GM12865 (cell line): ENCODE measurements around the gene DENND6B.
"Not testable (repeated sequence)": the region's sequence is repeated elsewhere in the genome, so short reads cannot be mapped to it uniquely, and the experiment has no call there.

Source experiments
- DNase-seq: peaks from one replicate; pipeline ENCODE4 v3.0.0; 2010; ENCODE audit warnings: low read depth
- H3K4me3 ChIP-seq: 2 replicates; pipeline ENCODE4 v1.5.1; 2011; ENCODE audit warnings: mild to moderate bottlenecking, low read depth, low read length, control low read depth
- CTCF ChIP-seq: IDR thresholded peaks from 2 replicates; pipeline ENCODE4 v1.5.1; 2011; ENCODE audit warnings: low read length, control low read depth, low read depth, inconsistent platforms; ENCODE audit not compliant: insufficient read depth; ENCODE audit errors: missing control alignments

Gene DENND6B

GRCh38 chr22:50326956-50327710 lies at the start of gene DENND6B:
TSS of gene DENND6B (minus strand) at chr22:50327012. CDS start at chr22:50326988, 24 bp downstream.
- TF ChIP-seq CTCF = peak; percentile 65
- DNase-seq = peak; percentile 87
- H3K4me3 ChIP-seq = peak within 1 kb of the TSS; percentile 55

GRCh38 chr22:50376085-50376651 lies 49.4 kb upstream of the DENND6B start:
- H3K4me3 ChIP-seq = no peak overlapping the region
- TF ChIP-seq CTCF = no peak
- peak; percentile 35 for DNase-seq

- DNase-seq = no peak
- no peak overlapping the region for H3K4me3 ChIP-seq
- no peak for TF ChIP-seq CTCF
Observed at GRCh38 chr22:50371101-50371648, 44.4 kb upstream of the DENND6B start.

- no peak for DNase-seq
- no peak for TF ChIP-seq CTCF
- no peak overlapping the region for H3K4me3 ChIP-seq
Observed at GRCh38 chr22:50367778-50368500, 41.1 kb upstream of the DENND6B start.

- DNase-seq, H3K4me3 ChIP-seq: not testable (repeated sequence)
Observed at GRCh38 chr22:50363803-50364194, 37.0 kb upstream of the DENND6B start.

- no peak overlapping the region for H3K4me3 ChIP-seq
- DNase-seq = no peak
- no peak for TF ChIP-seq CTCF
Observed at GRCh38 chr22:50363166-50363802, 36.5 kb upstream of the DENND6B start.

GRCh38 chr22:50361688-50362087 lies 34.9 kb upstream of the DENND6B start:
- peak; percentile 37 for DNase-seq
- no peak overlapping the region for H3K4me3 ChIP-seq
- no peak for TF ChIP-seq CTCF
